Right lobe of liver (tissue), 6 donors: ENCODE data around the gene HACD4. TPM values are rescaled to one million over a fixed set of nuclear protein-coding genes. Genes with fewer than 3 reads are reported as not detected.

Source experiments
- ATAC-seq, 4 donors: fragments of 200-7000 bp; cut with Tn5 transposase; one replicate each; pipeline ENCODE4 v1.9.1; 2020; ENCODE audit warnings: mild to moderate bottlenecking in 4 of 4, moderate library complexity in 4 of 4
- DNase-seq, 3 donors: peaks; one replicate each; pipeline ENCODE4 v3.0.0-alpha.2; 2020
- H3K27ac ChIP-seq, 3 donors: fragments of 200-600 bp; one replicate each; pipeline ENCODE4 v1.8.0; 2022
- H3K27me3 ChIP-seq, 2 donors: fragments of 200-600 bp; one replicate each; pipeline ENCODE4 v1.8.0; 2022
- H3K36me3 ChIP-seq, 4 donors: fragments of 200-600 bp; sonication (generic) in 1 of 4; one replicate each; pipeline versions ENCODE4 v1.5.1 to v1.8.0; 2017 to 2022; ENCODE audit warnings: control low read depth in 1 of 4
- H3K4me1 ChIP-seq, 4 donors: fragments of 200-600 bp; sonication (generic) in 1 of 4; one replicate each; pipeline versions ENCODE4 v1.5.1 to v1.8.0; 2017 to 2022; ENCODE audit warnings: control low read depth in 1 of 4
- H3K4me3 ChIP-seq, 3 donors: fragments of 200-600 bp; one replicate each; pipeline ENCODE4 v1.8.0; 2022
- H3K9me3 ChIP-seq, 4 donors: fragments of 200-600 bp; sonication (generic) in 1 of 4; one replicate each; pipeline versions ENCODE4 v1.5.1 to v1.8.0; 2017 to 2022; ENCODE audit warnings: control low read depth in 1 of 4
- POLR2A ChIP-seq: fragments of 450-650 bp; IDR thresholded peaks from one replicate; pipeline ENCODE4 v1.6.1; 2017; ENCODE audit warnings: antibody characterized with exemption, mild to moderate bottlenecking
- WGBS: methylation state at CpG from one replicate; pipeline ENCODE4 v1.1.6; 2018; ENCODE audit warnings: low coverage, low lambda C conversion rate; ENCODE audit not compliant: insufficient coverage; ENCODE audit errors: missing lambda C conversion rate; 5-methylcytosine and 5-hydroxymethylcytosine counted together
- intact Hi-C, 2 donors: fragments of 100-400 bp; cut with DNase I; formaldehyde crosslinking; loops; one replicate each; pipeline versions ENCODE4 v1.11.2 to v1.14.1; 2022
- total RNA-seq, 6 experiments: library from RNA; depleted of rRNA in 2 of 6; stranded (reverse); fragments of >200 nt in 2 of 6; fragmentation: NEBNext Ultra II Directional in 3 of 6; extraction: Animal tissue kit (Norgen Biotek cat#: 25700) in 3 of 6; gene quantifications; one replicate each; pipeline versions ENCODE4 v1.1.0 to v1.2.4, GENCODE V29; 2016 to 2023
- TF ChIP-seq, protein P1 (sequence below), 4 donors: fragments of 200-600 bp in 3 of 4; fragments of 450-650 bp in 1 of 4; IDR thresholded peaks; one replicate each; pipeline versions ENCODE4 v1.5.1 to v1.8.0; 2016 to 2022; ENCODE audit warnings: antibody characterized with exemption in 4 of 4, mild to moderate bottlenecking in 2 of 4
- donor health status: DM: no; HTN: yes; CAD: no.
- donor health status: DM: no; HTN: no; CAD: no.
- donor health status: DM: no; HTN: no; CAD: no.
- donor health status: DM: no; HTN: yes; CAD: no.
- donor health status: DM: no; HTN: yes; CAD: no.

Gene HACD4
- total RNA-seq, 6 experiments from 2014 or later = 0.13 to 1.2 (median 0.54) TPM

DNA sequence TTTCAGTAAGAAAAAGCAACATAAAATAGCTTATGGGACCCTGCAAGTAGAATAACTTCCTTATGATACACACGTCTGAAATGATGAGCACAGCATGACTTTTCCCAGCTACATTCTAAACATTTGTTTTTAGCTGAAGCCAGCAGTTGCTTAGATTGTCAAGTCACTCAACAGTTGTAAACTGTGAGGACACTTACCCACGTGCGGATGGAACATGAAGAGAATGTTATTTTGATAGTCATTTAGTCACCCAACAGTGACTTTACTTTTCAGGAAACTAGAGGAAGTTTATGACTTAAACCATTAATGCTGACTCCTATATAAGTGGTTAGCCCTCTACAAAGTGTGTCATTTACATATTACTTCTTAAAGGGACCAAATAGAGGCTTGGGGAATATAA lies 3.0 kb downstream of the HACD4 start:
- ATAC-seq = no peak
- intact Hi-C loops = no loop called here
- H3K27me3 ChIP-seq = no peaks in the 10 kb centered on the region
- H3K4me1 ChIP-seq = no peaks in the 10 kb centered on the region
- no peak overlapping the region for H3K4me3 ChIP-seq
- H3K36me3 ChIP-seq = no peaks in the 10 kb centered on the region
- no peak for DNase-seq
- no peak for TF ChIP-seq POLR2A
- TF ChIP-seq, protein P1, sequence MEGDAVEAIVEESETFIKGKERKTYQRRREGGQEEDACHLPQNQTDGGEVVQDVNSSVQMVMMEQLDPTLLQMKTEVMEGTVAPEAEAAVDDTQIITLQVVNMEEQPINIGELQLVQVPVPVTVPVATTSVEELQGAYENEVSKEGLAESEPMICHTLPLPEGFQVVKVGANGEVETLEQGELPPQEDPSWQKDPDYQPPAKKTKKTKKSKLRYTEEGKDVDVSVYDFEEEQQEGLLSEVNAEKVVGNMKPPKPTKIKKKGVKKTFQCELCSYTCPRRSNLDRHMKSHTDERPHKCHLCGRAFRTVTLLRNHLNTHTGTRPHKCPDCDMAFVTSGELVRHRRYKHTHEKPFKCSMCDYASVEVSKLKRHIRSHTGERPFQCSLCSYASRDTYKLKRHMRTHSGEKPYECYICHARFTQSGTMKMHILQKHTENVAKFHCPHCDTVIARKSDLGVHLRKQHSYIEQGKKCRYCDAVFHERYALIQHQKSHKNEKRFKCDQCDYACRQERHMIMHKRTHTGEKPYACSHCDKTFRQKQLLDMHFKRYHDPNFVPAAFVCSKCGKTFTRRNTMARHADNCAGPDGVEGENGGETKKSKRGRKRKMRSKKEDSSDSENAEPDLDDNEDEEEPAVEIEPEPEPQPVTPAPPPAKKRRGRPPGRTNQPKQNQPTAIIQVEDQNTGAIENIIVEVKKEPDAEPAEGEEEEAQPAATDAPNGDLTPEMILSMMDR (IDR thresholded peaks at IDR 0.05) = no peak
- no peak overlapping the region for H3K27ac ChIP-seq
- H3K9me3 ChIP-seq = no peaks in the 10 kb centered on the region
- WGBS = 49% methylated on average over 3 of the region's 3 CpGs

DNA sequence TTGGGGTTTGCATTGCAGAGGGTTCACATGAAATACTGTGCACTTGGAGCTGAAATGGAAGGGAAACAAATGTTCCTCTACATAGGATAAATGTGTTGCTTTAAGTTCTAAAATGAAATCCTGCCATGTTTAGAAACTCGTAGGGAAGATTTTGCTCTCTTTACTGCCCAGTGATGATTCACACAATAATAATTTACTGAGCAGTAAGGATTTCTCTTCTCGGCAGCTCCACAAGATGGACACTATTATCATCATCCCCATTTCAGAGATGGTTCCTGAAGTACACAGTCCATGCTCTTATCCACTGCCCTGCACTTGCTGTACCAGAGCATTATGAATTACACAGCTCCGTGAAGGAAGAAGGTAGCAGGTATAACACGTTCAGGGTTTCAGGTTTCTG lies 4.1 kb downstream of the HACD4 start:
- Histone ChIP-seq H3K9me3 (no peaks in the 10 kb centered on the region), H3K4me3 (no peak overlapping the region), H3K4me1 (no peaks in the 10 kb centered on the region), H3K27me3 (no peaks in the 10 kb centered on the region), H3K36me3 (no peaks in the 10 kb centered on the region), H3K27ac (no peak overlapping the region)
- WGBS = 77% methylated on average over 4 of the region's 4 CpGs
- ATAC-seq = no peak
- intact Hi-C loops = no loop called here
- no peak for TF ChIP-seq POLR2A
- TF ChIP-seq, protein P1 (IDR thresholded peaks at IDR 0.05) = no peak
- DNase-seq = no peak

DNA sequence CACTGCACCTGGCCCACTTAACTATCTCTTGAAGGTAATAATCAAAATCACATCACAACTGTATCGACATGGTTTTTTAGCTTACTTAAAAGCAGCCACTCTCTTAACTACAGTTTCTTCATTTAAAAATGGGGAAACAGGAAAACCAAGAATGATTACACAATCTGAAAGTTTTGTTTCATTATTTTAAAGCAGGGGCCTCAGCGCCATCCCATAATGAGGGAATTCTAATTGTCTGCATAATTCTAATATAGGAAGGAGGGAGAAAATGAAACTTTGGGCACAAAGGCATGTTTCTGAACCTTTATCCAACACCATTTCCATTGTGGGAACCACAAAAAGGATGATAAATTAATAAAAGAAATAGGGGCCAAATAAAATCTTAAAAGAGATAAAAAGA lies 7.6 kb downstream of the HACD4 start:
- intact Hi-C loops = no loop called here
- ATAC-seq = peak in 1 of 4 donors; percentile 24

DNA sequence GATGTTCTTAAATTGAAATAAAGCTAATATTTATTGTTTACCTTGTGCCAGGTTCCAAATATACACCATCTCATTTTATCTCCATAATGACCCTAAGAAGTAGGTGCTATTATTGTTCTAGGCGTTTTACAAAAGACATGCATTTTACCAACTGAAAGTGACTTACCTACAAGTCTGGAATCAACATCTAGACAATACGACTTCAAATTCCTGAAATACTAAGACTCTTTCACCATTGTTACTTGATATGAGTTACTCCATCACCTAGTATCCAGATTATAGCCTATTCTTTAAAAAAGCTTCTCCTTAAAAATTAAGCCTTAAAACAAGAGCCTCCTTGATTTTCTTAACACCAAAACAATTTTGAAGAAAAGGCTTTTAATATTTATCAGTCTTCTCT lies 13.3 kb downstream of the HACD4 start:
- intact Hi-C loops = no loop called here
- H3K9me3 ChIP-seq = no peaks in the 10 kb centered on the region
- H3K4me3 ChIP-seq = no peak overlapping the region
- ATAC-seq (no peak), DNase-seq (no peak)
- H3K36me3 ChIP-seq = peaks cover 0 to 2% (median 0%) of the 10 kb centered on the region in 4 donors
- 89% methylated on average over 2 of the region's 2 CpGs for WGBS
- no peak overlapping the region for H3K27ac ChIP-seq
- TF ChIP-seq POLR2A = no peak
- no peaks in the 10 kb centered on the region for H3K27me3 ChIP-seq
- H3K4me1 ChIP-seq = no peaks in the 10 kb centered on the region

More for the DNA sequence above, 7.6 kb downstream of the HACD4 start:
- H3K9me3 ChIP-seq = no peaks in the 10 kb centered on the region
- DNase-seq = no peak
- no peak for TF ChIP-seq POLR2A
- TF ChIP-seq, protein P1 (IDR thresholded peaks at IDR 0.05) = no peak
- 65% methylated on average over 2 of the region's 2 CpGs for WGBS
- no peaks in the 10 kb centered on the region for H3K4me1 ChIP-seq
- no peak overlapping the region for H3K4me3 ChIP-seq
- no peak overlapping the region for H3K27ac ChIP-seq
- no peaks in the 10 kb centered on the region for H3K36me3 ChIP-seq
- H3K27me3 ChIP-seq = no peaks in the 10 kb centered on the region

DNA sequence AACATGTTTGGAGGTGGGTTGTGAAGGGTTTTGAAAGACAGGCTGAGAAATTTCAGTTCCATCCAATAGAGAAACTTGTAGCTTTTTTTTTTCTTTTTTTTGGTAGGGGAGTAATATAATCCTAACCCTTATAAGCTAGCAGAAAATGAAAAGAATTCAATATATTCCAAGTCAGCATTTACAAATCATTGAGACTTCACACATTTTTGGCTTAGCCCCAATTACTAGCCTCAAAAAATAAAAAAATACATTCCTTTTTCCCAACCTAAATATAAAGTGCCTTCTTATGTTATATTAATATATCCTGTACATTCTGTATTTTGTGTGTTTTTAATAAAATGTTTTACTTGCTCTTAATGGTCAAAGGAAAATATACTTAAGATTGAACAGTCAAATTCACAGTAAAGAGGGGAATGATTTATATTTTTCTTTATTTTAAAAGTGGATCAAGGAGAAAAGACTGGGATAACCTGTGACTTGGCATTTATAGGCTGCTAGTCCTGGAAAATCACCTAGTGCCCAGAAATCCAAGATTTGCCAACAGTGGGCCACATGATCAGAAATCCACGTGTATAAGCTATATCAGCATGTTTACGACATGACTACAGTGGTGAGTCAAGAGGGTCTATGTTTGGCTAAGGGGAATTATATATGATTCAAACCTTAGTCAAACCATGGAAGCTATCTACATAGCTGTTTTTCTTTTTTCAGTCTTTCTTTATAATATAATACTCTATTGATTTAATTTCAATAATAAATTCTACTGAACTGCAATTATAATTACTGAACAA lies 14.5 kb downstream of the HACD4 start:
- DNase-seq (no peak), ATAC-seq (no peak)
- WGBS = 61% methylated on average over 2 of the region's 2 CpGs

More for the DNA sequence above, 14.5 kb downstream of the HACD4 start:
- H3K27ac ChIP-seq = no peak overlapping the region
- H3K9me3 ChIP-seq = no peaks in the 10 kb centered on the region
- peaks cover 0 to 4% (median 0%) of the 10 kb centered on the region in 4 donors for H3K36me3 ChIP-seq
- TF ChIP-seq POLR2A = no peak
- TF ChIP-seq, protein P1 (IDR thresholded peaks at IDR 0.05) = no peak
- intact Hi-C loops = no loop called here
- H3K27me3 ChIP-seq = no peaks in the 10 kb centered on the region
- no peak overlapping the region for H3K4me3 ChIP-seq
- H3K4me1 ChIP-seq = no peaks in the 10 kb centered on the region
